Smooth muscle cell of the brain vasculature (primary cell): ENCODE data around the gene GRIA1.
"Not testable (repeated sequence)": the region's sequence is repeated elsewhere in the genome, so short reads cannot be mapped to it uniquely, and the experiment has no call there.

ENCODE experiments used
- DNase-seq: peaks from one replicate; pipeline ENCODE4 v3.0.0-alpha.2; 2012; ENCODE audit warnings: low read depth, low spot score

GRIA1 gene

DNA sequence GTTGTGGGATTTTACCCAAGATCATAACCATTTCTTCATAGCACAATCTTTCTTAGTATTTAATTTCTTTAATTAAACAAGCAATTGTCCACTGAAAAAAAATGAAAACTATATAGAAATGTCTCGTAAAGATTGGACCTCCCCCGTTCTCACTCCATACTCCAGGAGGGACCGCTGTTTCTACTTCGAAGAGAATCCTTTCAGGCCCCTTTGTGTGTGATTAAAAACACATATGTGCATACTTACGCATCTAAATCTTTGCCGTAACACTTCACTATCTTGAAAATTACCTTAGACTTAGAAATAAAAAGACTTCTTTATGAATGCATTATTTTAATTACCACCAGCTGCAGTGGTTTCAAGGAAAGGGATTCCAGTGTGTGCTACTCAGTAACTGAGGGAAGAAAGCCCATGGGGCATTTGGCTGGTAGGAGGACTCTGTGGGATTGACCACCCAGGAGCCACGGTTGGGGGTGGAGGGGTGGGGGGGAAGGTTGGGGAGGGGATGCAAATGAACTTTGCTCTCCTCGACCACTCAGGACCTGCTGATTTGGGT, 339.1 kb downstream of the GRIA1 start:
- DNase-seq = no peak

DNA sequence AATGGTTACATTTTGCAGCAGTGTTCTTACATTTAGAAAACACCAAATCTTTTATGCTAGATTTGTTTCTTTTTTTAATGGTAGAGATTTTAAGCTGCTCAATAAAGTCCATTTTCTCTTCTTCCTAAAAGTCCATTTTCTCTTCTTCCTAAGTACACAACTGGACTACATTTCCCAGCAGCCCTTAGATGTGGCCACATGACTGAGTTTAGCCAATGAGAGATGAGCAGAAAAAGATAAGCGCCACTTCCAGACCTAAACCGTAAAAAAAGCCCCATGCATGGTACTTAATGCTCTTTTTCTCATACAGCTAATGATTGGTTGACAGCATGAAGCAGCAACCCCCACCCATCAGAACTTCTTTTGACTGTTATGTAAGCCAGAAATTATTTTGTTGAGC, 341.5 kb downstream of the GRIA1 start:
- no peak for DNase-seq

DNA sequence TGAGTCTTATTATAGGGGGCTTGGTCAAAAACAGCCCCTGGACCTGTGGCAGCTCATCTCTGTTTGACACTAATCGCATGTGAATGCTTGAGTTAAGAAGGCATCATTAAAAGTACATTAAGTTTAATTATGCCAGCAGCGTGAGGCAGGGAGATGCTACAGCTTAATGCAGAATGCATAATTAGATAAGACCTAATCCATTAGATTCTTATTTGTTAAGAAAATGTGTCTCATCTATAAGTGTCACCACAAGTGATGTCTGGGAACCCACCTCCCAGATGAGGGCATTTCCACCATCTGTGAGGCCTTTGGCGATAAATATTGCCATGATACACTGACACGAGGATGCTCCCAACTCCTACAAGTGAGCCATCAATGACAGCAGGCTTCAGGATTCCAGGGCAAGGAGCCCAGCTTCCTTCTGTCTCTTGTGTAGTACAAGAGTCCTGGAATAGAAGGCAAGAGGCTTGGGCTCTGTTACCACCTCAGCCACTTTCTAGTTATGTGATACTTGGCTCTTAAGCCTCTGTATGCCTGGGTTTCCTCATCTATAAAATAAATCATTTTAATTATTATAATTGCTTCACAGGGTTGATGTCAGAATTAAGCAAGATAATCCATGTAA, 345.5 kb downstream of the GRIA1 start:
- no peak for DNase-seq

DNA sequence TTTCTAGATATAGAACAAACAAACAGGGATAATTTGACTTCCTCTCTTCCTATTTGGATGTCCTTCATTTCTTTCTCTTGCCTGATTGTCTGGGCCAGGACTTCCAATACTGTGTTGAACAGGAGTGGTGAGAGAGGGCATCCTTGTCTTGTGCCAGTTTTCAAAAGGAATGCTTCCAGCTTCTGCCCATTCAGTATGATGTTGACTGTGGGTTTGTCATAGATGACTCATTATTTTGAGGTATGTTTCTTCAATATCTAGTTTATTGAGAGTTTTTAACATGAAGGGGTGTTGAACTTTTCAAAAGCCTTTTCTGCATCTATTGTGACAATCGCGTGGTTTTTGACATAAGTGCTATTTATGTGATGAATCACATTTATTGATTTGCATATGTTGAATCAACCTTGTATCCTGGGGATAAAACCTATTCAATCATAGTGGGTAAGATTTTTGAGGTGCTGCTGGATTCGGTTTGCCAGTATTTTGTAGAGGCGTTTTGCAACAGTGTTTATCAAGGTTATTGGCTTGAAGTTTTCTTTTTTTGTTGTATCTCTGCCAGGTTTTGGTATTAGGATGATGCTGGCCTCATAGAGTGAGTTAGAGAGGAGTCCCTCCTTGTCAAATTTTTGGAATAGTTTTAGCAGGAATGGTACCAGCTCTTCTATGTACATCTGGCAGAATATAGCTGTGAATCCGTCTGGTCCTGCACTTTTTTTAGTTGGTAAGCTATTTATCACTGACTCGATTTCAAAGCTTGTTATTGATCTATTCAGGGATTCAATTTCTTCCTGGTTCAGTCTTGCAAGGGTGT, 359.0 kb downstream of the GRIA1 start:
- not testable (repeated sequence) for DNase-seq

DNA sequence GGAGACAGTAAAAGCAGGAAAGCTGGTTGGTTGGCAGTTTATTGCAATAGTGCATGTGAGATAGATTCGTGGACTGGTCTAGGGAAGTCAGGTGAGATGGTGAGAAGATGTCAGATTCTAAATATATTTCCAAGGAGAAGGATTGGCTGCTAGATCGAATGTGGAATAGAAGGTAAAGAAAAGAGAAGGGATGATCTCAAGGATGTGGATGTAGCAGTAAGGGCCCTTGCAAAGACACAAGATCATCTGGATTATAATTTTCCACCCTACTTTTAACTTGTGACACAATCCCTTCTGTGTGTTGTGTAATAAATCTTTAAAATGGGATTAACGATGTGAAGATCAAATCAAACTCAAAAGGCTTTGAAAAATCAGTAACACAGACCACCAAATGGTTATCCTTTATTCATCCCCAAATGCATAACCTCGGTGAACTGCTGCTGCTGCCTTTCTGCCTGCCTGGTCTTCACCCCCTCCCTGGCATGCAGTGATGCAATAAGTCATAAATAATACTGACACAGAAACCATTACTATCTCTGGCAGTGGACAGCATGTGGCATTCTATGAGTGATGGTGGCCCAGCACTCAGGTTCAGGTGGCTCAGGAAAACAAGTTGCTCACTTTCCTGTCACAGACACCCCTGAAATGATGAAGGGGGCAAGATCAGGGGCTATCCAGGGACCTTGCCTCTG, 369.9 kb downstream of the GRIA1 start:
- no peak for DNase-seq

DNA sequence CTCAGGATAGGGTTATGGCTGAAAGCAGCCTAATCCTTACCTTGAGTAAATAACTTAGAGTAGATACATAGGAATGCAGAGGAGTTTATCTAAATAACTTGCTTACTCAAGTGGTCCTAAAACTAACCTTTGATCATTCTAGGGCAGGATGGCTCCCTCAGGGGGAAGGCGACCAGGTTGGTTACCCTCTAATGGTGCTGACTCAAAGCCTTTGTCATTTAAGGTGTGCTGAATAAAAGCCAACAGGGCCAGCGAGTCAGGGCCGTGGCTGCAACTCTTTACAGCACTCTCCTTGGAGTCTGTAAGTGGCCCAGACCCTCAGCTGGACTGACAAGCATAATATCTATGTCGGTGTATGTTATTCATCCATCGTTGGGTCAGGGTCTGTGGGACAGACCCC, 372.4 kb downstream of the GRIA1 start:
- not testable (repeated sequence) for DNase-seq
